ENCODE data around the gene MORN1.
"Not testable (repeated sequence)": the region's sequence is repeated elsewhere in the genome, so short reads cannot be mapped to it uniquely, and the experiment has no call there.

The MORN1 gene

DNA sequence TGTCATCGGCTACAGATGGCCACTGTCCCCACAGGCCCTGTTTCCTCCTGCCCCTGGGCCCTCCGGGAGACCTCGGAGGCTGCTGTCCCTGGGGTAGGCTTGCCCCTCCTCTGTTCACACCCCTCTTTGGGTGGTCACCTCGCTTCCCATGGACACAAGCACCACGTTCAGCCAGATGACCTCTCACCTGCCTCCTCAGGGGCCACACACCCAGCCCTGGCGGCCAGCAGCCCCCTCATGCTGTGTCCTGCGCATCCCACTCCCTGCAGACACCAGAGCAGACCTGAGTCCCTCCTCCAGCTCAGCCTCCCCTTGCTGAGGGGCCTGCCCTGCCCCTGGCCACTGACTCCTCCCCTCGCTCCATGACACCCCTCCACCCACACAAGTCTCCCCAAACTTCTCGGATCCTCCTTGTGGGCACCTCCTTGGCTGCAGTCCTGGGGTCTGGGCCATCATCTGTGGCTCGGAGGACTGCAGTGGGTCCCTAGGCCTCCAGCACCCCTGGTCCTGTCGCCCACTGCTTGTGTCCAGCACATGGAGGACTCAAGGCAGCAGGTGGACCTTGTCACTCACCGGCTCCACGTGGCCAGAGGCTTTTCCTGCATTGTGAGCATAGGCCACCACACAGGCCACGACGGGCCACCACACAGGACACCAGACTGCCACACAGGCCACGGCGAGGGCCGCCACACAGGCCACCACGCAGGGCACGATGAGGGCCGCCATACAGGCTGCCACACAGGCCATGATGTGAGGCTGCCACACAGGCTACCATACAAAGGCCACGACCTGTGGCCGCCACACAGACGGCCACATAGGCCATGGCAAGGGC is 51.1 kb downstream of the MORN1 start:
- Mint-ChIP-seq H3K4me1 (ENCODE audit: low read depth in 2 of 2) (no peaks in the 10 kb centered on the region), H3K27me3 (no peaks in the 10 kb centered on the region), H3K4me3 (no peak overlapping the region), H3K9me3 (no peaks in the 10 kb centered on the region), H3K36me3 (ENCODE audit: insufficient read depth) (no peaks in the 10 kb centered on the region), H3K27ac (peak overlapping the region in 1 of 2 donors; percentile 88)
- DNase-seq (no peak), ATAC-seq (replicated peaks) (no peak)

DNA sequence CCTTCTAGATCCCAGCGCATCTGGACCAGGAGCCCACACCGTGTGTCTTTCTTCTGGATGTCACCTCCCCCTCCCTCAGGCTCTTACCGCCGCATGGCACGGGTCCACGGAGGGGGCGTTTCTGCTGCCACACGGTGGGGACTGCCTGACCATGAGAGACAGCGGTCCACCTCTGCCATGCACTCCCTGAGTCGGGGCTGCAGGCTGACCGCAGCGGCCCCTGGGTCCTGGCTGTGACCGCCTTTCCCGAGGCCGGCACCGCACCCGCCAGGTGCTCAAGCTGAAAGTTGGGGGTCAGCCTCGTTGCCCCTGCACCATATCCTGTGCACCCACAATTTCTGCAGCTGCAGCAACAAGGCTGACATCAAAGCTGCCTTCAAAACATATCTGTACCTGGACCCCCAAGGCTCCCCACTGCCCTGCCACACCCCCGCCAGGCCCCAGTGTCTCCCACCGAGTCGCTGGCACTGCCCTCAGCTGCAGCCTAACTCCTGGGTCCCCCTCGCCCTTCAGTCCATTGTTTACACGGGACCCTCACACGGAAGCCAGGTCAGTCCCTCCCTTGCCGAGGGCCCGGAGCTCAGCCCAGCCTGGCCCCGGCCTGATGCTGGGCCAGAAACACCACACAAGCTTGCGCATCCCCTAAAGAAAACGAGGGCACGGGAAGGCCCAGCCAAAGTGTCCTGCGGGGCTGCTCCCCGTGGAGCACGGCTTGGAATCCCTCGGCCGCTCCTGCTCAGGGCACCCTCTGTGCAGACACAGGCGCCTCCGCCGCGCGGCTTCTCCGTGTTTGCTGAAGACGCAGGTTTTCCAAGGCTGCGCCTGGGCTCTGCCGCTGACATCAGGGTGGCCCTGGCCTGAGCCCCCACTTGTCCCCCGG is 51.9 kb downstream of the MORN1 start:
- Mint-ChIP-seq H3K27me3 (no peaks in the 10 kb centered on the region), H3K9me3 (no peaks in the 10 kb centered on the region), H3K4me1 (ENCODE audit: low read depth in 2 of 2) (no peaks in the 10 kb centered on the region), H3K36me3 (ENCODE audit: insufficient read depth) (no peaks in the 10 kb centered on the region), H3K27ac (no peak overlapping the region), H3K4me3 (no peak overlapping the region)
- DNase-seq, result no peak
- no peak for ATAC-seq (replicated peaks)

DNA sequence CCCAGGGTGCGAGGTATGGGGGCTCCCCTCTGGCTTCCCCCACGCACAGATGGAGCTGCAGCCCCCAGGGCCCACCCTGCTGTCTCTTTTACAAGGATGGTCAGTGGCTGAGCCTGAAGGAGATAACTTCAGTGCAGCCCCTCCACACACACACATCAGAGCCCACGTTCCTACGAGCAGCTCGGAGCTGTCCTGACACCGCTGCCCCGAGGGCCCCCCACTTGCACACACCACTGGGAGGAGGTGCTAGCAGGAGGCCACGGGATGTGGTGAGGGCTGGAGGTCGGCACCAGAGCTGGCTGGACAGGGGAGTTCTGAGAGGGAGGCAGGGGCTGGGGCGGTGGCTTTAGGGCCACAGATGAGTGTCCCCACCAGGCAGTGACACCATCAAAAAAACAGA is 53.9 kb downstream of the MORN1 start:
- DNase-seq, result no peak
- H3K27ac Mint-ChIP-seq, result no peak overlapping the region
- H3K36me3 Mint-ChIP-seq (ENCODE audit: insufficient read depth), result no peaks in the 10 kb centered on the region
- no peaks in the 10 kb centered on the region for H3K9me3 Mint-ChIP-seq
- H3K4me3 Mint-ChIP-seq, result no peak overlapping the region
- H3K27me3 Mint-ChIP-seq, result no peaks in the 10 kb centered on the region
- H3K4me1 Mint-ChIP-seq (ENCODE audit: low read depth in 2 of 2), result peaks cover 0 to 1% of the 10 kb centered on the region in 2 donors
- ATAC-seq (replicated peaks), result no peak

DNA sequence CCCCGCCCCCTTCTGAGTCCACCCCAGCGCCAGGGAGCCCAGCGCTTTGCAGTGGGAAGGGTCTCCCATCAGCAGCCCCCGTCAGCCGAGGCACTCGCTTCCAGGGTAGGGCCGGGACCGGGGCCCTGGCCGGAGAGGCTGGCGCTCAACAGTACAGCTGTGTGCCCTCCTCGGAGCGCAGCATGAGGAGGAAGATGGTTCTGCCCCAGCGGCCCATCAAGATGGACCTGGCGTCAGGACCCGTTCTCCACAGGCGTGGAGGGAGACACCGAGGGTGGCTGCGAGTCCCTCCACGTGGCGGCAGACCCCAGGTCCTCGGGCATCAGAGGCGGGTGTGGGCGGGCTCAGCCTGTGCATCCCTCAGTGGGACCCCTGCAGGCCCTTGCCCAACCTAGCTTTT is 54.3 kb downstream of the MORN1 start:
- Mint-ChIP-seq H3K27me3 (no peaks in the 10 kb centered on the region), H3K36me3 (ENCODE audit: insufficient read depth) (no peaks in the 10 kb centered on the region), H3K9me3 (no peaks in the 10 kb centered on the region), H3K27ac (no peak overlapping the region), H3K4me1 (ENCODE audit: low read depth in 2 of 2) (peaks cover 0 to 1% of the 10 kb centered on the region in 2 donors), H3K4me3 (no peak overlapping the region)
- DNase-seq, result no peak
- ATAC-seq (replicated peaks), result no peak

DNA sequence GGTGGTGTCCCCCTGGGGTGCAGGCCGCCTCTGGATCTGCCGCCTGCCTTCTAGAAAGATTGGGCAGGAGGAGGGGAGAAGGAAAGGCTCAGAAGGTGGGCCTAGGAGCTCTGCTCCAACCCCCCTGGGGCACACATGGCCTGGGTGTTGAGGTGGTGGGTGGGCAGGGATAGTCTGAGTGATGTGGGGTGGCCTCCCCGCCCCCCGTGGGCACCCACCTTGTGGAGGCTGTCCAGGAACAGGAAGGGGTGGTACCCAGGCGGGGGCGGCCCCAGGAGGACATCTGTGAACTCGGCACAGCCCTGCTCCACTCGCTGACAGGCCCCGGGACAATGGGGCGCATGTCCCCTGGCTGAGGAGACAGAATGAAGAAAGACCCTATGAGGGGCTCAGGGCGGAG is 54.9 kb downstream of the MORN1 start:
- ATAC-seq (replicated peaks) (no peak), DNase-seq (no peak)
- Mint-ChIP-seq H3K27me3 (no peaks in the 10 kb centered on the region), H3K36me3 (ENCODE audit: insufficient read depth) (no peaks in the 10 kb centered on the region), H3K4me3 (no peak overlapping the region), H3K27ac (peak overlapping the region in 1 of 2 donors; percentile 63), H3K4me1 (ENCODE audit: low read depth in 2 of 2) (peaks cover 0 to 1% of the 10 kb centered on the region in 2 donors), H3K9me3 (no peaks in the 10 kb centered on the region)

DNA sequence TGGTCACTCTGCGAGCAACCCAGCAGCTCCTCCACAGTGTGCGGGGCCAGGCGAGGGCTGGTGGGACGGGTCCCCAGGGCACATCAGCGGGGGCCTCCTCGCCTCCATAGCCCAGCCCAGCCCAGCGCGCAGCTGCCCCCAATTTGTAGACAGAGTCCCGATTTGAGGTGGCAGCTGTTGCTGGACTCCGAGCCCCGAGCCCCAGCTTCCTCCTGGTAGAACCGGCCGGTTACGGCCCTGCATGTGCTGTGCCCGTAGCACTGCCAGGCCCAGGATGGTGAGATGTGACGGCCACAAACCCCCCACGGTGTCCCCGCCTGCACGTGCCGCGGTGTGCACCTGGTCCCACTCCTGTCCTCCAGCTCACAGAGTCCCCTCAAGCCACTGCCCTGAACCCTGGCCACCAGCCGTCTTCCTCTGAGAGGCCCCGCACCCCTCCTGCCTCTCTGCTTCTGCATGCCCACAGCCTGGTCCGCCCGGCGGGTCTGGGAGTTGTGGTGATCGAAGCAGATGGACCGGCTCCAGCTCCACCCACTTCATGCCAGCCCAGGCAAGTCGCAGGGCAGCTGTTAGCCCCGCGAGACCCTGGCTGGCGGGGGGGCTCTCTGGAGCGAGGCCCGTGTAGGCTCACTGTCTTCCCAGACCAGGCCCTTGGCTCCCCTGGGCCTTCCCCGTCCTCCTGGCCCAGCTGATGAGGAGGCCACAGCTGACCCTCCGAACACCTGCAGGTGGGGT is 55.5 kb downstream of the MORN1 start:
- H3K9me3 Mint-ChIP-seq, result no peaks in the 10 kb centered on the region

DNA sequence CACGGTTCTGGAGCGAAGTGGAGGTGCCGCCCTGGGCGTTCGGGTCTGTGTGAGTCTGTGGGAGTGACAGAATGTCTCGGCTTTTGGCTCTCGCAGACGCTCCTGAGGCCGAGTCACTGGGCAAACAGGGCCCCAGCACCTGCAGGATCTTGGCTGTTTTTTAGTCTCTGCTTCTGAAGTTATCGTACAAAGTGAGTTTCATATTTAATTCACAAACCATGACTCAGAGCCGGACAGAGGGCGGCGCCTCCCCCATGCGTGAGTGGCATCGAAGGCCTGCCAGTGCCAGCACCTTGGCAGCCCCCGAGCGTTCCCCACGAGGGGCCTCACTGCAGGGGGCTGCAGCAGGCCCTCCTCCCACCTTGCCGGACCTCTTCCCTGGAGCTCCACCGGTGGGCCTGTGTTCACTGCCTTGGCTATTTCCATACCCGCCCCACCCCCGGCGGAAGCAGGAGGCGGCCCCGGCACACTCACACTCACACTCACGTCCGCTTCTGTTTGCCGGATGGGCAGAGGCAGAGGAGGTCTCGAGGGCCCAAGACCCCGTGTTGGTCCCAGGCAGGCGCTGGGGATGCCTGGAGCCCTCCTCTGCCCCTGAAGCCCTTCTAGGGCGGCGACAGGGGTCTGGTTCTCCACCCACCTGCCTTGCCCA is 56.3 kb downstream of the MORN1 start:
- Mint-ChIP-seq H3K4me1 (ENCODE audit: low read depth in 2 of 2) (peaks cover 0 to 1% of the 10 kb centered on the region in 2 donors), H3K9me3 (no peaks in the 10 kb centered on the region), H3K27me3 (no peaks in the 10 kb centered on the region), H3K4me3 (no peak overlapping the region), H3K27ac (no peak overlapping the region), H3K36me3 (ENCODE audit: insufficient read depth) (no peaks in the 10 kb centered on the region)
- DNase-seq (no peak), ATAC-seq (replicated peaks) (no peak)

More for the DNA sequence above, 55.5 kb downstream of the MORN1 start:
- Mint-ChIP-seq H3K27me3 (no peaks in the 10 kb centered on the region), H3K36me3 (ENCODE audit: insufficient read depth) (no peaks in the 10 kb centered on the region), H3K27ac (peak overlapping the region in 1 of 2 donors; percentile 63), H3K4me1 (ENCODE audit: low read depth in 2 of 2) (peaks cover 0 to 1% of the 10 kb centered on the region in 2 donors), H3K4me3 (no peak overlapping the region)
- DNase-seq (no peak), ATAC-seq (replicated peaks) (no peak)

DNA sequence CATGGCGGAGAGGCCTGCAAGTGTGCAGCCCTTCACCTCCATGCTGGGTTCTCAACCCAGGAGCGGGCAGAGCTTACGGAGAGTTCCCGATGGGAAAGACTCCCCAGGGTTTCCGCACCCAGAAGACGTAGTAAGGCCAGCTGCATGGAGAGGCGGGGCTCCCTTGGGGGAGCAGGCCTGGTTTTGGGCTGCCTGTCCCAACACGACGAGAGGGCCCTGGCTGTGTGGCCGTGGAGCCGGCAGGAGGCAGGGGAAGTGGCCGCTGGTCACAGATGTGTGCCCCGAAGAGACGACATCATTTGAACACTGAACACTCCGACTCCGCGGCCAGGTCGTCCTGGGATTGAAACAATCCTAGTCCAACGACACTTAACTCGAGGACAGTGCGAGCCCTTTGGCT is 57.0 kb downstream of the MORN1 start:
- H3K4me1 Mint-ChIP-seq (ENCODE audit: low read depth in 2 of 2), result peaks cover 0 to 1% of the 10 kb centered on the region in 2 donors
- no peak overlapping the region for H3K4me3 Mint-ChIP-seq
- H3K27me3 Mint-ChIP-seq, result no peaks in the 10 kb centered on the region
- ATAC-seq (replicated peaks) (no peak), DNase-seq (no peak)
- no peaks in the 10 kb centered on the region for H3K36me3 Mint-ChIP-seq (ENCODE audit: insufficient read depth)
- H3K9me3 Mint-ChIP-seq, result no peaks in the 10 kb centered on the region
- no peak overlapping the region for H3K27ac Mint-ChIP-seq

DNA sequence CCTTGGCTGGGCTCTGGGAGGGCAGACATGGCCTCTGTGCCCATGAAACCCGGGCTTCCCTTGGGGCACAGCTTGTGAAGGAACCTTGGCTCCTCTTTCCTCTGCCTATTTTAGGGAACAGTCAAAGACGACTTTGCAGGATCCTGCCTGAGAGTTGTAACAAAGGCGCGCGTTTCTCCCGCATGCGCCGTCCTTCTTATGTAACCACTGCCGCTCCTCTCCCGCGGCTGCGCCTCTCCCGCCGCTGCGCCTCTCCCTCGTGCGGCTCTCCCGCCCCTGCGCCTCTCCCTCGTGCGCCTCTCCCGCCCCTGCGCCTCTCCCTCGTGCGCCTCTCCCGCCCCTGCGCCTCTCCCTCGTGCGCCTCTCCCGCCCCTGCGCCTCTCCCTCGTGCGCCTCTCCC is 59.8 kb downstream of the MORN1 start:
- H3K4me1 Mint-ChIP-seq (ENCODE audit: low read depth in 2 of 2); DNase-seq; H3K4me3 Mint-ChIP-seq; H3K36me3 Mint-ChIP-seq (ENCODE audit: insufficient read depth); H3K27me3 Mint-ChIP-seq; ATAC-seq (replicated peaks); H3K27ac Mint-ChIP-seq; H3K9me3 Mint-ChIP-seq: not testable (repeated sequence)

DNA sequence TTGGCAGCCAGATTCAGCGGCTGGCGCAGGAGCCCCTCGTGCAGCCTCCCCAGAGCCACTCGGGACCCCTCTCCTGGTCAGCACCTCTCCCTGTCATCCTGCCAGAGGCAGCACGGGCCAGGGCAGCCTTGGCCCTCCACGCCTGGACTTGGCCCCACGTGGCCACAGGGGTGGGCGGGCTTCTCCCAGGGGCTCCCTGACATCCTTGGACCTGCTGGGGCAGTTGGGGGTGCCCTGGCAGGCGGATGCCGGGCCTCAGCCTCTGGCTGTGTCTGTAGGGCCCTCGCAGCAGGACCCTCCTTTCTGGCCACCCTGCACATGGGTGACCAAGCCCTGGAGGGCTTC is 60.2 kb downstream of the MORN1 start:
- H3K27ac Mint-ChIP-seq, result no peak overlapping the region
- DNase-seq (no peak), ATAC-seq (replicated peaks) (no peak)
- no peak overlapping the region for H3K4me3 Mint-ChIP-seq
- H3K4me1 Mint-ChIP-seq (ENCODE audit: low read depth in 2 of 2), result peaks cover 1 to 5% of the 10 kb centered on the region in 2 donors
- no peaks in the 10 kb centered on the region for H3K36me3 Mint-ChIP-seq (ENCODE audit: insufficient read depth)
- H3K9me3 Mint-ChIP-seq, result no peaks in the 10 kb centered on the region
- peaks cover 8 to 9% of the 10 kb centered on the region in 2 donors for H3K27me3 Mint-ChIP-seq

DNA sequence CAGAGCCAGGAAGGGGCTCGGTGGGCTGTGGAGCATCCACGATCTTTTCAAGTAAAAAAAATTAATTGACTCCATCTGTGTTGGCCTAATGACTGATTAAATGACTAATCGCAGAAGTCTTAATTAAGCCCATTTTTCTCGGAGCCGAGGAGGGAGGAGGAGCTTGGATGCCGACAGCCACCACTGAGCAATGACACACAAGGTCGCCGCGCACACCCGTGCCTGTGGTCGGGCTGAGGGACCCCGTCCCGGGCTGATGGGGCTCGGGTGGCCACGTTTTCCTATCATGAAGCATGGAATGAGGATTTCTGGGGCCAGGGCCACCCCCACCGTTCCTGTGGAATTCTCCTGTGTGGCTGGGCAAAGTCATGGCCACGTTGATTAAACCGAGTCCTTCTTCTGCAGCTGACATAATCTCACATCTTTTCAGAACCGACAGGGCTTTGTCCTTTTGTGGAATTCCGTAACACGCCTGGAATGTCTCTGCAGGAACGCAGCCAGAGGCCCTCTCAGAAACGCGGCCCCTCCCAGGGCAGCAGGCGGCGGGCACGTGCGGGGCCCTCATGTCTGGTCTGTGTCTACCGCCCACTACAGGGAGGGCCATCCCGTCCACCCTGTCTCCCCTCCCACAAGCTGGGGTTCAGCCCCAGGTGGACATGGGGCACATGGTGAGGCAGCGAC is 60.7 kb downstream of the MORN1 start:
- Mint-ChIP-seq H3K27me3 (peaks cover 8 to 9% of the 10 kb centered on the region in 2 donors), H3K4me1 (ENCODE audit: low read depth in 2 of 2) (peaks cover 1 to 5% of the 10 kb centered on the region in 2 donors), H3K4me3 (no peak overlapping the region), H3K36me3 (ENCODE audit: insufficient read depth) (peaks cover under 1% of the 10 kb centered on the region), H3K9me3 (no peaks in the 10 kb centered on the region), H3K27ac (no peak overlapping the region)
- ATAC-seq (replicated peaks) (no peak), DNase-seq (no peak)

DNA sequence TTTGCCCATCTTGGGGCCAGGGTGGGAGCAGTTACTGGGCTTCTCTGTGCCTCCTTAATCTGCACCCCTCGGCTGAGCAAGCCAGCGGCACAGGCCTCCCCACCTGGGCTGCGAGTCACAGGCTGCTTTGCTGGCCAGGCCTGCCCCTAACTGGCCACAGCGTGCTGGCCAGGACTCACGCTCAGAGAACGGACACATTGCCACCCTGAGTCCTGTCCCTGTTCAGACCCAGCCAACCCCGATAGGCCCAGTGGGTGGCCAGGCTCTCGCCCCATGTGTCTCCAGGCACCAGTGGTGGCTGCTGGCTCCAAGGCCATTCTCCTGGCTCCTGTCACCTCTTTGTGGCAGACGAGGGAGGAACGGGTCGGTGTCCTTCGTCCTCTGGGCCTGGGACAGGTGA is 61.3 kb downstream of the MORN1 start:
- Mint-ChIP-seq H3K9me3 (no peaks in the 10 kb centered on the region), H3K27ac (peak overlapping the region in 1 of 2 donors; percentile 44), H3K4me1 (ENCODE audit: low read depth in 2 of 2) (peaks cover 1 to 7% of the 10 kb centered on the region in 2 donors)

More for the DNA sequence above, 61.3 kb downstream of the MORN1 start:
- ATAC-seq (replicated peaks) (no peak), DNase-seq (no peak)
- peaks cover 6% of the 10 kb centered on the region for H3K36me3 Mint-ChIP-seq (ENCODE audit: insufficient read depth)
- H3K4me3 Mint-ChIP-seq, result no peak overlapping the region
- peaks cover 8 to 9% of the 10 kb centered on the region in 2 donors for H3K27me3 Mint-ChIP-seq
